K562 (cell line): Measurements from ENCODE around the gene EZH2. TPM values are rescaled to one million over a fixed set of nuclear protein-coding genes. Genes with fewer than 3 reads are reported as not detected.
A peak's percentile ranks its signal among the peaks of the same experiment; 100 is the strongest.

ENCODE experiments used
- CREM ChIP-seq: IDR thresholded peaks from 2 replicates; pipeline ENCODE4 v1.6.1; 2014; ENCODE audit warnings: antibody characterized with exemption, low read depth
- DDX20 ChIP-seq: fragments of 450-650 bp; IDR thresholded peaks from 2 replicates; pipeline ENCODE4 v1.6.1; 2016; ENCODE audit warnings: missing genetic modification characterization, low read depth, mild to moderate bottlenecking, missing compliant biosample characterization, moderate library complexity
- ELF4 ChIP-seq: fragments of 450-650 bp; formaldehyde crosslinking; IDR thresholded peaks from 2 replicates; pipeline ENCODE4 v1.4.0; 2022; ENCODE audit warnings: missing genetic modification characterization
- EP300 ChIP-seq: IDR thresholded peaks from 2 replicates; pipeline ENCODE4 v1.6.1; 2012; ENCODE audit warnings: low read length, improper control_type of control experiment
- GTF2F1 ChIP-seq: IDR thresholded peaks from 2 replicates; pipeline ENCODE4 v1.6.1; 2011; ENCODE audit warnings: low read depth, low read length, improper control_type of control experiment
- ILF3 ChIP-seq: fragments of 450-650 bp; IDR thresholded peaks from 2 replicates; pipeline ENCODE4 v1.6.1; 2018; ENCODE audit warnings: antibody characterized with exemption, mild to moderate bottlenecking, moderate library complexity, borderline replicate concordance
- LCOR ChIP-seq: sonication (generic); formaldehyde crosslinking; IDR thresholded peaks from 2 replicates; pipeline ENCODE4 v1.8.0; 2022; ENCODE audit warnings: mild to moderate bottlenecking, missing genetic modification reagents
- POU5F1 ChIP-seq: fragments of 150-350 bp; IDR thresholded peaks from 2 replicates; pipeline ENCODE4 v1.6.1; 2014; ENCODE audit warnings: borderline replicate concordance, low read length, low read depth, mild to moderate bottlenecking; ENCODE audit not compliant: partially characterized antibody
- RAD51 ChIP-seq: fragments of 450-650 bp; IDR thresholded peaks from 2 replicates; pipeline ENCODE4 v1.7.1; 2016; ENCODE audit warnings: low read depth, mild to moderate bottlenecking, borderline replicate concordance
- SIN3A ChIP-seq, 2 experiments: fragments of 150-350 bp in 1 of 2; IDR thresholded peaks; 2 replicates each; pipeline ENCODE4 v1.6.1; 2011 to 2016; ENCODE audit warnings: borderline replicate concordance in 2 of 2, low read depth in 2 of 2, low read length in 2 of 2, mild to moderate bottlenecking in 2 of 2, moderate library complexity in 2 of 2; ENCODE audit not compliant: control insufficient read depth in 1 of 2
- SNIP1 ChIP-seq: fragments of 450-650 bp; IDR thresholded peaks from 2 replicates; pipeline ENCODE4 v1.7.1; 2017; ENCODE audit warnings: low read depth, mild to moderate bottlenecking
- TAL1 ChIP-seq: fragments of 450-650 bp; IDR thresholded peaks from 2 replicates; pipeline ENCODE4 v1.6.1; 2016; ENCODE audit warnings: mild to moderate bottlenecking
- TRIM28 ChIP-seq: fragments of 450-650 bp; IDR thresholded peaks from 2 replicates; pipeline ENCODE4 v1.6.1; 2017
- ZBTB7A ChIP-seq: IDR thresholded peaks from 2 replicates; pipeline ENCODE4 v1.6.1; 2011; ENCODE audit warnings: low read depth, mild to moderate bottlenecking, low read length, moderate library complexity, borderline replicate concordance; ENCODE audit not compliant: control insufficient read depth
- ZNF143 ChIP-seq: sonication (generic); formaldehyde crosslinking; IDR thresholded peaks from 2 replicates; pipeline ENCODE4 v1.9.0; 2022; ENCODE audit warnings: mild to moderate bottlenecking, missing genetic modification reagents
- ZNF444 ChIP-seq: fragments of 250-450 bp; sonication (Bioruptor Pico); IDR thresholded peaks from 2 replicates; pipeline ENCODE4 v1.4.0; 2020; ENCODE audit warnings: mild to moderate bottlenecking, moderate library complexity
- ZNF778 ChIP-seq: fragments of 450-650 bp; formaldehyde crosslinking; IDR thresholded peaks from 2 replicates; pipeline ENCODE4 v1.4.0; 2020; ENCODE audit warnings: mild to moderate bottlenecking, moderate library complexity
- polyA plus RNA-seq, 8 experiments: library from polyadenylated mRNA; depleted of rRNA in 4 of 8; stranded (reverse) in 5 of 8; unstranded in 3 of 8; fragments of >200 nt; fragmentation: Nextera tagmentation in 2 of 8; fragmentation: Illumina TruSeq in 1 of 8; extraction: Ambion mirVana in 2 of 8; extraction: Trizol in 1 of 8; gene quantifications; 2 replicates each; pipeline versions ENCODE4 v1.2.1 to v1.2.3, GENCODE V29; 2011 to 2014; ENCODE audit warnings: inconsistent platforms in 1 of 8, missing spikeins in 1 of 8
- total RNA-seq, 7 experiments: library from RNA; depleted of rRNA in 6 of 7; stranded (reverse); fragments of >200 nt in 6 of 7; fragmentation: Illumina TruSeq in 2 of 7; extraction: Trizol in 2 of 7; gene quantifications; 2 replicates each; pipeline versions ENCODE4 v1.2.1 to v1.2.3, GENCODE V29; 2011 to 2021; ENCODE audit warnings: low replicate concordance in 1 of 7
- TF ChIP-seq, protein P1 (sequence below): sonication (generic); formaldehyde crosslinking; IDR thresholded peaks from 2 replicates; pipeline ENCODE4 v1.8.1; 2023; ENCODE audit warnings: mild to moderate bottlenecking, missing genetic modification reagents, moderate library complexity
- TF ChIP-seq, protein P2 (sequence below): fragments of 250-450 bp; sonication (Bioruptor Pico); IDR thresholded peaks from 2 replicates; pipeline ENCODE4 v1.5.0; 2021; ENCODE audit warnings: mild to moderate bottlenecking, moderate library complexity
- TF ChIP-seq, protein P3 (sequence below), 2 experiments: fragments of 450-650 bp; IDR thresholded peaks; 2 replicates each; pipeline ENCODE4 v1.6.1; 2018; ENCODE audit warnings: mild to moderate bottlenecking in 2 of 2, low read depth in 1 of 2; ENCODE audit not compliant: partially characterized antibody in 2 of 2

Gene EZH2
- total and polyA plus RNA-seq, 9 of the 15 experiments (the other 6 are each of a cell fraction or from before 2014, with no cell fraction given), result 48.7 to 175 (median 98.6) TPM

DNA sequence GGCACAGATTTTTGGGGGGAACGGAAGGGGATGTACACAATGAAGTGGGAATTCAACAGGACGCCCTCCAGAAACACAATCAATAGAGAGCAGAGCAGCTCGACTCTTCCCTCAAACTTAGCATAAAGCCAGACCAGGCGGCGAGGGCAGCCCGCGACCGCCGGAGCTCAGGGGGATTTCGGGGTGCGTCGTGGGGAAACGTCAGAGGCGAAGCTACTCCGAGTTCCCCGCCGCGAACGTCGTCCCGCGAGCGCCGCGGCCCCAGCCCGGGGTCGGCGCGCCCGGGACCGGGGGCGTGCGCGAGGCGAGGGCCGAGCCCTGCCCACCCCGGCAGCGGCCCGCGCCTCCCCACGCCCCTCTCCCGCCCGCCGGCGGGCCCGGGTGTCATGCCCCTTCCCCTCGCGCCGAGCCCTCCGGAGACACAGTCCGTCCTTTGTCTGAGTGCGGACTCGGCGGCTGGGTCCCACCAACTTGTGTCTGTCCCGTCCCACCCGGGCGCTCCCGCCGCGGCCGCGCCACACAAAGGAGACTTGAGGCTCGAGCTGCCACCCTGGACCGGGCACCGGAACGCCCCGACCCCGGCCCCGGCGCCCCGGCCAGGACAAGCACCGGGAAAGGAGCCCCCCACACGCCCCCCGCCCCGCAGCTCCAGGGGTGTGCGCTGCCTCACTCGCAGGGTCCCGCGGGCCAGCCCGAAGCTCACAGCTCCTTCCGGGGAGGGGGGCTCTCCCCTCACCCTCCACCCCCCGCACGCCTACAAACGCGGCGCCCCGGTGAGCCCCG lies 634 bp downstream of the EZH2 start (continued):
- TF ChIP-seq, protein P1, sequence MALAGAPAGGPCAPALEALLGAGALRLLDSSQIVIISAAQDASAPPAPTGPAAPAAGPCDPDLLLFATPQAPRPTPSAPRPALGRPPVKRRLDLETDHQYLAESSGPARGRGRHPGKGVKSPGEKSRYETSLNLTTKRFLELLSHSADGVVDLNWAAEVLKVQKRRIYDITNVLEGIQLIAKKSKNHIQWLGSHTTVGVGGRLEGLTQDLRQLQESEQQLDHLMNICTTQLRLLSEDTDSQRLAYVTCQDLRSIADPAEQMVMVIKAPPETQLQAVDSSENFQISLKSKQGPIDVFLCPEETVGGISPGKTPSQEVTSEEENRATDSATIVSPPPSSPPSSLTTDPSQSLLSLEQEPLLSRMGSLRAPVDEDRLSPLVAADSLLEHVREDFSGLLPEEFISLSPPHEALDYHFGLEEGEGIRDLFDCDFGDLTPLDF (CRISPR knock-in tag), result no peak
- no peak for TF ChIP-seq ZNF778 (CRISPR knock-in tag)
- TF ChIP-seq, protein P2, sequence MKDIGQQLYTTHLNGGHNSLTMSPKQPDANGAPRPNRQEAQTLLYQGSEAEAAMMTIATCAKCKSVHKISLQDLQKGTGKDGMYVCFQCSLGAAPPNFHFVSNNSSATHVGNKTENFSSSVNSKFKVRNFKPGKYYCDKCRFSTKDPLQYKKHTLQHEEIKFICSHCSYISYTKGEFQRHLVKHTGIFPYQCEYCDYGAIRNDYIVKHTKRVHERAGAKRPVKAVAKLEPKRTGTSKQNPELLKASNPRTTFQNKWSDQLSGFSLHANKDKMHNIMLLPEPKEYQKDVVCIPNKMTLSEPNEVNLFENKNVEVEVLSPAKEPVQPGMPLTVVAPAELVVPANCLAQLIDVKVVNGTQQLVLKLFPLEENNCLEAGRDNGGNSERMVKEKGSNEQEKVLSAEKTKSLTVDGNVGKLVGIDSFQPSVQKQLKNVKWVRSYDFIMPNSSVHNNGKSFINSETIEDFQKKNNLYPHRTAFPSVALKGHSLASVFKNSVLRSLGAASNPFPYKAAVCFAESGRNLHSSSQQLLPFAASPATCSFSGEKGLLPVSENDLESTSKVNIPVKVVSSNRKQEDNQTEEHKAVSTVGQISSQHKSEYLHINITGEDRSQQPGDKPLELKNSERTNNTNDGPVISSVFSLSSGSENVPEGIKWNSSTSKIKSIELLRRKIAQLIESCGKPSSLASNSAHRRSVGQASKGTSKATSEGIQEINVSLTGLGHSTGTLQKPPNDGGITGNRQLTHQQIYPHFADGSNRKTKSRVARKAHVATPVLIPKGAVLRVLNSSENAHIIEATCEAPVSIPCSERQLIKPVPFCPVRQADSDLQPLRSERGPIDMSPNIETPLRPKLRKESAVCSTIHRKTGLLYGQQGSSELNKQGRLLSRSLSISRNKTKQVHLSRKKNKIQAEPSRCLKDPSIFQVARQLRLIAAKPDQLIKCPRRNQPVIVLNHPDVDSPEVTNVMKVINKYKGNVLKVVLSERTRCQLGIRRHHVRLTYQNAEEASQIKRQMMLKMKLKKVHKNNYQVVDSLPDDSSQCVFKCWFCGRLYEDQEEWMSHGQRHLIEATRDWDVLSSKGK (CRISPR knock-in tag), result no peak
- TF ChIP-seq TRIM28, result no peak
- TF ChIP-seq GTF2F1, result no peak
- no peak for TF ChIP-seq ILF3
- TF ChIP-seq RAD51, result no peak
- TF ChIP-seq DDX20 (tag), result no peak
- 0 out of 2 replicates have a peak, but pooled peaks have one; percentile 10 for TF ChIP-seq CREM
- TF ChIP-seq EP300, result no peak
- TF ChIP-seq, protein P3, sequence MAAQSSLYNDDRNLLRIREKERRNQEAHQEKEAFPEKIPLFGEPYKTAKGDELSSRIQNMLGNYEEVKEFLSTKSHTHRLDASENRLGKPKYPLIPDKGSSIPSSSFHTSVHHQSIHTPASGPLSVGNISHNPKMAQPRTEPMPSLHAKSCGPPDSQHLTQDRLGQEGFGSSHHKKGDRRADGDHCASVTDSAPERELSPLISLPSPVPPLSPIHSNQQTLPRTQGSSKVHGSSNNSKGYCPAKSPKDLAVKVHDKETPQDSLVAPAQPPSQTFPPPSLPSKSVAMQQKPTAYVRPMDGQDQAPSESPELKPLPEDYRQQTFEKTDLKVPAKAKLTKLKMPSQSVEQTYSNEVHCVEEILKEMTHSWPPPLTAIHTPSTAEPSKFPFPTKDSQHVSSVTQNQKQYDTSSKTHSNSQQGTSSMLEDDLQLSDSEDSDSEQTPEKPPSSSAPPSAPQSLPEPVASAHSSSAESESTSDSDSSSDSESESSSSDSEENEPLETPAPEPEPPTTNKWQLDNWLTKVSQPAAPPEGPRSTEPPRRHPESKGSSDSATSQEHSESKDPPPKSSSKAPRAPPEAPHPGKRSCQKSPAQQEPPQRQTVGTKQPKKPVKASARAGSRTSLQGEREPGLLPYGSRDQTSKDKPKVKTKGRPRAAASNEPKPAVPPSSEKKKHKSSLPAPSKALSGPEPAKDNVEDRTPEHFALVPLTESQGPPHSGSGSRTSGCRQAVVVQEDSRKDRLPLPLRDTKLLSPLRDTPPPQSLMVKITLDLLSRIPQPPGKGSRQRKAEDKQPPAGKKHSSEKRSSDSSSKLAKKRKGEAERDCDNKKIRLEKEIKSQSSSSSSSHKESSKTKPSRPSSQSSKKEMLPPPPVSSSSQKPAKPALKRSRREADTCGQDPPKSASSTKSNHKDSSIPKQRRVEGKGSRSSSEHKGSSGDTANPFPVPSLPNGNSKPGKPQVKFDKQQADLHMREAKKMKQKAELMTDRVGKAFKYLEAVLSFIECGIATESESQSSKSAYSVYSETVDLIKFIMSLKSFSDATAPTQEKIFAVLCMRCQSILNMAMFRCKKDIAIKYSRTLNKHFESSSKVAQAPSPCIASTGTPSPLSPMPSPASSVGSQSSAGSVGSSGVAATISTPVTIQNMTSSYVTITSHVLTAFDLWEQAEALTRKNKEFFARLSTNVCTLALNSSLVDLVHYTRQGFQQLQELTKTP (IDR thresholded peaks at IDR 0.05; ENCODE audit: low read depth in 1 of 2, partially characterized antibody in 2 of 2), result no peak
- TF ChIP-seq SNIP1, result no peak
- TF ChIP-seq ZNF444 (CRISPR knock-in tag), result no peak
- TF ChIP-seq LCOR (CRISPR knock-in tag), result peak; percentile 76; the same call in 1 of the 2 replicates
- TF ChIP-seq ELF4 (CRISPR knock-in tag), result no peak
- peak in 1 of 2 experiments; percentile 4; a peak in 2 of 4 replicates for TF ChIP-seq SIN3A (IDR thresholded peaks at IDR 0.05; ENCODE audit: borderline replicate concordance in 2 of 2, control insufficient read depth in 1 of 2, low read depth in 2 of 2, low read length in 2 of 2)
- 0 out of 2 replicates have a peak, but pooled peaks have one; percentile 43 for TF ChIP-seq ZNF143 (CRISPR knock-in tag)
- TF ChIP-seq POU5F1, result no peak
- TF ChIP-seq TAL1, result no peak
- TF ChIP-seq ZBTB7A, result peak; percentile 77
